H4 (cell line): ENCODE measurements around the gene ZNF22. TPM values are rescaled to one million over a fixed set of nuclear protein-coding genes. Genes with fewer than 3 reads are reported as not detected.
"Not testable (repeated sequence)": the region's sequence is repeated elsewhere in the genome, so short reads cannot be mapped to it uniquely, and the experiment has no call there.

ENCODE experiments used
- DNase-seq: peaks from one replicate; pipeline ENCODE4 v3.0.0-alpha.2; 2015; ENCODE audit warnings: low spot score
- total RNA-seq: library from RNA; depleted of rRNA; stranded (reverse); fragments of >200 nt; shearing (Covaris generic); gene quantifications from 2 replicates; pipeline ENCODE4 v1.2.3, GENCODE V29; 2014; rRNA removed

Gene ZNF22
- total RNA-seq, 1 experiment from 2014 or later = 18.4 TPM

- DNase-seq = not testable (repeated sequence)
Measured at GRCh38 chr10:45014557-45014956, 13.8 kb downstream of the ZNF22 start.

- no peak for DNase-seq
Measured at GRCh38 chr10:45015590-45015989, 14.9 kb downstream of the ZNF22 start.

- no peak for DNase-seq
Measured at GRCh38 chr10:45023426-45023825, 22.7 kb downstream of the ZNF22 start.

GRCh38 chr10:45034301-45034700 lies 33.6 kb downstream of the ZNF22 start:
- DNase-seq = no peak

- DNase-seq = no peak
Measured at GRCh38 chr10:45035673-45036072, 35.0 kb downstream of the ZNF22 start.

GRCh38 chr10:45040921-45041542 lies 40.3 kb downstream of the ZNF22 start:
- no peak for DNase-seq

GRCh38 chr10:45044290-45044689 lies 43.6 kb downstream of the ZNF22 start:
- DNase-seq = no peak

- no peak for DNase-seq
Measured at GRCh38 chr10:45050551-45051235, 50.0 kb downstream of the ZNF22 start.

- DNase-seq = no peak
Measured at GRCh38 chr10:45052700-45053099, 52.0 kb downstream of the ZNF22 start.

- no peak for DNase-seq
Measured at GRCh38 chr10:45053569-45054100, 52.9 kb downstream of the ZNF22 start.

Other genes with a start within 250 kb of the ZNF22 start
- not detected in 2 replicates for gene TMEM72, start 89.6 kb upstream of the ZNF22 start, total RNA-seq
- 7.6 and 7.8 TPM in 2 replicates for gene RASSF4, start 41.1 kb upstream of the ZNF22 start, total RNA-seq
- gene DEPP1, start 22.1 kb upstream of the ZNF22 start, total RNA-seq = 31.7 and 44.2 TPM in 2 replicates